T-helper 22 cell (primary cell): ENCODE results near the gene RBL2.
"Not testable (repeated sequence)": the region's sequence is repeated elsewhere in the genome, so short reads cannot be mapped to it uniquely, and the experiment has no call there.

Experiments
- DNase-seq: peaks from one replicate; pipeline ENCODE4 v3.0.0-alpha.2; 2020; ENCODE audit warnings: low read depth

Gene RBL2

GRCh38 chr16:53537626-53538025 is 103.4 kb downstream of the RBL2 start:
- no peak for DNase-seq

GRCh38 chr16:53539346-53539745 is 105.1 kb downstream of the RBL2 start:
- DNase-seq, result not testable (repeated sequence)

- DNase-seq, result not testable (repeated sequence)
Observed at GRCh38 chr16:53539759-53540718, 105.8 kb downstream of the RBL2 start.
